Measurements from ENCODE around the gene PRPF38B. TPM values are rescaled to one million over a fixed set of nuclear protein-coding genes. Genes with fewer than 3 reads are reported as not detected.

Gene PRPF38B
- polyA plus RNA-seq, 1 donor (not counting 4 experiments of a cell fraction or from before 2014, with no cell fraction given), result 41.0 TPM

- dilution Hi-C loops (cut with MboI; ENCODE audit: extremely low pct_ligation_motif_present, low sequenced_read_pairs), result no loop called here
- Histone ChIP-seq H3K79me2 (ENCODE audit: control insufficient read depth, insufficient read depth, low read length) (no peaks in the 10 kb centered on the region), H3K9me1 (ENCODE audit: control insufficient read depth, extremely low read depth, insufficient read depth, low read length) (no peaks in the 10 kb centered on the region), H3K9ac (ENCODE audit: control insufficient read depth, extremely low read depth, insufficient read depth, low read length) (no peak overlapping the region), H3K4me1 (ENCODE audit: control insufficient read depth, extremely low read depth, insufficient read depth, low read length) (no peaks in the 10 kb centered on the region), H4K20me1 (ENCODE audit: control insufficient read depth, extremely low read depth, insufficient read depth, low read length) (no peaks in the 10 kb centered on the region), H3K4me2 (ENCODE audit: control insufficient read depth, extremely low read depth, insufficient read depth, low read depth, low read length) (no peak overlapping the region), H3K27ac (ENCODE audit: control insufficient read depth, insufficient read depth, low read length) (no peak overlapping the region), H3K4me3 (ENCODE audit: control insufficient read depth in 2 of 3, extremely low read depth in 1 of 3, insufficient read depth in 2 of 3, low read depth in 1 of 3, low read length in 3 of 3) (no peak overlapping the region), H3K27me3 (ENCODE audit: control insufficient read depth, extremely low read depth, insufficient read depth, low read length) (no peaks in the 10 kb centered on the region), H3K36me3 (ENCODE audit: control insufficient read depth in 2 of 2, extremely low read depth in 1 of 2, insufficient read depth in 2 of 2, low read length in 2 of 2) (no peaks in the 10 kb centered on the region), H2AFZ (ENCODE audit: control insufficient read depth, low read length) (no peak overlapping the region), H3K9me3 (ENCODE audit: control insufficient read depth, low read depth, low read length) (no peaks in the 10 kb centered on the region)
- DNase-seq (ENCODE audit: low read depth, low spot score) (no peak), FAIRE-seq (no peak)
- TF ChIP-seq EZH2 (IDR thresholded peaks at IDR 0.05; ENCODE audit: low read length) (no peak), CTCF (optimal IDR thresholded peaks at IDR 0.05 in 1 of 3, IDR thresholded peaks at IDR 0.05 in 1 of 3, conservative IDR thresholded peaks at IDR 0.05 in 1 of 3; ENCODE audit: extremely low read depth in 1 of 3, insufficient read depth in 2 of 3, low read length in 3 of 3) (no peak)
These were observed 40.3 kb downstream of the PRPF38B start for GRCh38 chr1:108732398-108732797.

- Histone ChIP-seq H3K27me3 (ENCODE audit: control insufficient read depth, extremely low read depth, insufficient read depth, low read length) (no peaks in the 10 kb centered on the region), H3K27ac (ENCODE audit: control insufficient read depth, insufficient read depth, low read length) (no peak overlapping the region), H3K9me3 (ENCODE audit: control insufficient read depth, low read depth, low read length) (no peaks in the 10 kb centered on the region), H3K4me3 (ENCODE audit: control insufficient read depth in 2 of 3, extremely low read depth in 1 of 3, insufficient read depth in 2 of 3, low read depth in 1 of 3, low read length in 3 of 3) (no peak overlapping the region), H3K9me1 (ENCODE audit: control insufficient read depth, extremely low read depth, insufficient read depth, low read length) (no peaks in the 10 kb centered on the region), H2AFZ (ENCODE audit: control insufficient read depth, low read length) (no peak overlapping the region), H3K79me2 (ENCODE audit: control insufficient read depth, insufficient read depth, low read length) (no peaks in the 10 kb centered on the region), H3K4me1 (ENCODE audit: control insufficient read depth, extremely low read depth, insufficient read depth, low read length) (no peaks in the 10 kb centered on the region), H3K9ac (ENCODE audit: control insufficient read depth, extremely low read depth, insufficient read depth, low read length) (no peak overlapping the region), H4K20me1 (ENCODE audit: control insufficient read depth, extremely low read depth, insufficient read depth, low read length) (no peaks in the 10 kb centered on the region), H3K36me3 (ENCODE audit: control insufficient read depth in 2 of 2, extremely low read depth in 1 of 2, insufficient read depth in 2 of 2, low read length in 2 of 2) (no peaks in the 10 kb centered on the region), H3K4me2 (ENCODE audit: control insufficient read depth, extremely low read depth, insufficient read depth, low read depth, low read length) (no peak overlapping the region)
- FAIRE-seq, result no peak
- DNase-seq (ENCODE audit: low read depth, low spot score), result no peak
- dilution Hi-C loops (cut with MboI; ENCODE audit: extremely low pct_ligation_motif_present, low sequenced_read_pairs), result no loop called here
- no peak for TF ChIP-seq CTCF (optimal IDR thresholded peaks at IDR 0.05 in 1 of 3, IDR thresholded peaks at IDR 0.05 in 1 of 3, conservative IDR thresholded peaks at IDR 0.05 in 1 of 3; ENCODE audit: extremely low read depth in 1 of 3, insufficient read depth in 2 of 3, low read length in 3 of 3)
- TF ChIP-seq EZH2 (IDR thresholded peaks at IDR 0.05; ENCODE audit: low read length), result no peak
These were observed 42.2 kb downstream of the PRPF38B start for GRCh38 chr1:108734171-108734865.

All from keratinocyte (primary cell).